AG08396 (cell line): ENCODE data around the gene CRK.
"Not testable (repeated sequence)": the region's sequence is repeated elsewhere in the genome, so short reads cannot be mapped to it uniquely, and the experiment has no call there.

Experiments used
- DNase-seq: peaks from one replicate; pipeline ENCODE4 v3.0.0; 2012; ENCODE audit warnings: low spot score, mixed read lengths

Gene CRK

GRCh38 chr17:1467898-1468492 lies 12.0 kb upstream of the CRK start:
- DNase-seq, result no peak

- DNase-seq, result no peak
Measured at GRCh38 chr17:1467258-1467657, 11.2 kb upstream of the CRK start.

- DNase-seq, result no peak
Measured at GRCh38 chr17:1464186-1464585, 8.2 kb upstream of the CRK start.

- no peak for DNase-seq
Measured at GRCh38 chr17:1462164-1463112, 6.4 kb upstream of the CRK start.

GRCh38 chr17:1461198-1461944 lies 5.3 kb upstream of the CRK start:
- no peak for DNase-seq

GRCh38 chr17:1460233-1460632 lies 4.2 kb upstream of the CRK start:
- peak; percentile 38 for DNase-seq

GRCh38 chr17:1455291-1455796 lies 688 bp downstream of the CRK start:
- peak; percentile 83 for DNase-seq

- DNase-seq, result no peak
Measured at GRCh38 chr17:1454541-1454940, 1.5 kb downstream of the CRK start.

GRCh38 chr17:1453694-1454093 lies 2.3 kb downstream of the CRK start:
- DNase-seq, result not testable (repeated sequence)

GRCh38 chr17:1452836-1453235 lies 3.2 kb downstream of the CRK start:
- no peak for DNase-seq

- not testable (repeated sequence) for DNase-seq
Measured at GRCh38 chr17:1450261-1450660, 5.8 kb downstream of the CRK start.

- DNase-seq, result no peak
Measured at GRCh38 chr17:1449412-1449967, 6.5 kb downstream of the CRK start.

- DNase-seq, result no peak
Measured at GRCh38 chr17:1447052-1447451, 9.0 kb downstream of the CRK start.

- no peak for DNase-seq
Measured at GRCh38 chr17:1446201-1446600, 9.8 kb downstream of the CRK start.

GRCh38 chr17:1445695-1446094 lies 10.3 kb downstream of the CRK start:
- not testable (repeated sequence) for DNase-seq

GRCh38 chr17:1442721-1443120 lies 13.3 kb downstream of the CRK start:
- not testable (repeated sequence) for DNase-seq

- no peak for DNase-seq
Measured at GRCh38 chr17:1442187-1442586, 13.8 kb downstream of the CRK start.

- no peak for DNase-seq
Measured at GRCh38 chr17:1440921-1441320, 15.1 kb downstream of the CRK start.

- DNase-seq, result no peak
Measured at GRCh38 chr17:1438593-1439083, 17.4 kb downstream of the CRK start.

- DNase-seq, result no peak
Measured at GRCh38 chr17:1435326-1435725, 20.7 kb downstream of the CRK start.

GRCh38 chr17:1434150-1434549 lies 21.9 kb downstream of the CRK start:
- DNase-seq, result no peak

GRCh38 chr17:1431631-1432104 lies 24.4 kb downstream of the CRK start:
- DNase-seq, result no peak
